Measurements from ENCODE around the gene ENKUR.
A peak's percentile ranks its signal among the peaks of the same experiment; 100 is the strongest.

Gene ENKUR

DNA sequence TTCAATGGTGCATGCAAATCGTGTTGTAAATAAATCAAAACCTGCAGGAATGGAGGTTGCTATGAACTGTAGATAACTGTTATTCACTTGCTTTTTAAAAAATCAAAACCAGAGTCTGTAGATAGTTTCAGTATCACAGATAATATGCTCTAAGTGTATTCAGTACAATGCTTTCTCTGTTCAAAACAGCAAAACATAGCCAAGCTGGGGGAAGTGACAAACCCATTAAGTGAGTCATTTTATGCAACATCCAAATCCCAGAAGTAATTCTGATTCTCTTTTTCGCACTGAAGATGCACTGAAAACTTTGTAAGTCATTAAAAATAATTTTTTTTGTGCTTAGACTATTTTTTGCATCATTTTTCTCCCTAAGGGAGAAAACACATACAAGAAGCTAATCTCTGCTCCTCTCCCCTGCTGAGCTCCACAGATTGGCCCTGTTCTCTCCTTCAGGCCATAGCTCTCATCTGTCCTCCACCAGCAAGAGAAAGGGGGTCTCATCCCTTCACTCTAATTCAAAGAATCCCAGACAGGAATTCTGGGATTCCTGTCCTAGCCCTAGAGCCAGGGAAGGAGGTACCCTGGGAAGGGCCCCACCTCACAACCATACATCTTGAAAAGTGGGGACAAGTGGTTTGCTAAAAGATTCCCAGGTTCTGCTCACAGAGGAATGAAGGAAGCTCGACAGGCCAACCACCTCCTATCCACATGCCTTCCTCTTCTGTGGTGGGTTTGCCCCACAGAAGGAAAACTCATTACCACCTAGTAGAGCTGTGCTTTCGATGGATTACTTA lies 68.5 kb downstream of the ENKUR start:
- DNase-seq (ENCODE audit: low spot score): peak; percentile 89

DNA sequence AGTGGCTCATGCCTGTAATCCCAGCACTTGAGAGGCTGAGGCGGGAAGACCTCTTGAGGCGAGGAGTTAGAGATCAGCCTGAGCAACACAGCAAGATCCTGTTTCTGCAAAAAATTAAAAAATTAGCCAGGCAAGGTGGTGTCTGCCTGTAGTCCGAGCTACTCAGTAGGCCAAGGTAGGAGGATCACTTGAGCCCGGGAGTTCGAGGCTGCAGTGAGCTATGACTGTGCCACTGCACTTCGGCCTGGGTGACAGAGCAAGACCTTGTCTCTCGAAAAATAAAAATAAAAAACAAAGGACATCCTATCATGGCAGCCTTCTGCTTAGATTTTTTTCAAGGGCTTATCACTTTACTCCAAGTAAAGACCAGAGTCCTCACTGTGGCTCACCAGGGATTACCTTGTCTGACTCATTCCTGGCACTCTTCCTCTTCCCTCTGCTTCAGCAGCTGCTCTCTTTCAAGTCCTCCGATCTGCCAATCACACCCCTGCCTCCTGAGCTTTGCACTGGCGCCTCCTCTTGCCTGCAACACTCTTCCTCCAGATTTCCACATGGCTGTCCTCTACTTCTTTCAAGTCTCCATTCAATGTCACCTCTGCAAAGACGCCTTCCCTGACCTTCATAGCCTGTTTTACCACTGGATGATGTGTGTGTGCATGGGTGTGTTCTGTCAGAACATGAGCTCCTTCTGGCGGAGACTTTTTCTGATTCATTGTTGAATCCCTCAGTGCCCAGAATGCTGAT lies 71.3 kb downstream of the ENKUR start:
- no peak for DNase-seq (ENCODE audit: low spot score)

DNA sequence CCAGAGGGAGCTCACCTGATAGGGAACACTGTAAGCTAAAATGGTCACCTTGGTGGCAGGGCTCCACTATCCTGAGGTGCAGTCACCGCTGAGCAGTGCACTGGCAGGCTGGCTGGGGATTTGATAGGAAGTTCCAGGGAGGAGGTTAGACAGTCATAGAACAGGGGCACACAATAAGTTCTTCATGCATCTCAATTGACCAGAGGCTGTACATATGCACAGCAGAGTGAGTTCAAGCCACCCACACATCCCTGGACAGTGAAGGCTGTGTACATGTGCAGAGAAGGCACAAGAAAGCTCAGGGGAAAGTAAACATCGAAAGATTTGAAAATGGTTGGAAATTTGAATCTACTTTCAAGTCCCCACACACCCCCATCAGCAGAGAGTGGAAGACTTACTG lies 77.4 kb downstream of the ENKUR start:
- DNase-seq (ENCODE audit: low spot score): no peak

DNA sequence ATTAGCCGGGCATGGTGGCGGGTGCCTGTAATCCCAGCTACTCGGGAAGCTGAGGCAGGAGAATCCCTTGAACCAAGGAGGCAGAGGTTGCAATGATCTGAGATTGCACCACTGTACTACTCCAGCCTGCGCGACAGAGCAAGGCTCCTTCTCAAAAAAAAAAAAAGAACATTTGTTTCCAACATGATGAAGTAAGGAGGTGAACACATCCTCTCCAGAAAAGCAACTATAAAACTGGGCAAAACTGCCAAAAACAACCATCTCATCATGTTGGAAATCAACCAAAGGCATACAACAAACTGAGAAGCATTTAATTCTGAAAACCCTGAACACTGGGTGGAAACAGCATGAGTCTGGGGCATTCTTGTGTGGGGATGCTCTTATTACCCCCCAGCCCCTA lies 77.9 kb downstream of the ENKUR start:
- DNase-seq (ENCODE audit: low spot score): no peak

DNA sequence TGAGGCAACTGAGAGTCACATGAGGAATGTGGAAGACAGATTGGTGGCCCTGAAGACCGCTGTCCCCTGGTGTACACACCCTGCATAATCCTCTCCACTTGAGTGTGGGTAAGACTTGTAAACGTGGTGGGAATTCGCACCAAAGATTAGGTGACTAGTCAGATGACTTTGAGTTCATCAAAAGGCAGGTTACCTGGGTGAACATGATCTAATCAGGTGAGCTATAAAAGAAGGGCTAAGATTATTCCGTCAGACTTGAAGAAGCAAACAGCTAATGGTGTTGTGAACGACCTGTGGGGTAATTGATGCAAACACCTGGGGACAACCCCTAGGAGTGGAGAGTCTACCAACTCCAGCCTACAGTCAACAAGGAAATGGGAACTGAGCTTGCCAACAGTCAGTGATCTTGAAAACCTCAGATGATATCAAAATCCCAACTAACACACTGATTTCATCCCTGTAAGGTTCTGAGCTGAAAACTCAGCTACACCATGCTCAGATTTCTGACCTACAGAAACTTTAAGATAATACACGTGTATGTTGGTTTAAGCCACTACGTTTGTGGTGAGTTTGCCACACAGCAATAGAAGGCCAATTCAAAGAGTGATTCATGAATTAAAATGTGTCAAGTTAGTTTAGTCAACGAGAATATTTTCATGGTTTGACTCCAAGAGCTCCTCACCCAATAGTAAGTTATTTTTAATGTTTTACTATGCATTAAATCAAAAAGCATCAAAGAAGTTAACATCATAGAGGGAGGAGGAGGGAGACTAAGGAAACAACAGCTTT lies 80.3 kb downstream of the ENKUR start:
- DNase-seq (ENCODE audit: low spot score): no peak
